Liver (tissue), 9 donors: ENCODE results near the gene EPB41L1. TPM values are rescaled to one million over a fixed set of nuclear protein-coding genes. Genes with fewer than 3 reads are reported as not detected.

ENCODE experiments used
- DNase-seq: peaks from one replicate; pipeline ENCODE4 v3.0.0-alpha.2; 2017; ENCODE audit warnings: low spot score
- H3K27ac ChIP-seq, 2 donors: one replicate each; pipeline ENCODE4 v1.7.0; 2013; ENCODE audit warnings: inconsistent platforms in 2 of 2, low read length in 2 of 2, control low read depth in 1 of 2, low read depth in 1 of 2, mild to moderate bottlenecking in 1 of 2
- H3K27me3 ChIP-seq, 4 donors: one replicate each; pipeline versions ENCODE4 v1.6.1 to v1.7.0; 2013; ENCODE audit warnings: low read length in 3 of 4, inconsistent platforms in 1 of 4, mild to moderate bottlenecking in 1 of 4, moderate library complexity in 1 of 4; ENCODE audit not compliant: control insufficient read depth in 4 of 4, insufficient read depth in 4 of 4
- H3K36me3 ChIP-seq, 4 donors: one replicate each; pipeline versions ENCODE4 v1.6.1 to v1.7.0; 2013; ENCODE audit warnings: low read length in 3 of 4, mild to moderate bottlenecking in 3 of 4, low read depth in 1 of 4, moderate library complexity in 1 of 4; ENCODE audit not compliant: control insufficient read depth in 4 of 4, insufficient read depth in 3 of 4
- H3K4me1 ChIP-seq, 4 donors: one replicate each; pipeline versions ENCODE4 v1.6.1 to v1.7.0; 2013; ENCODE audit warnings: low read length in 3 of 4, mild to moderate bottlenecking in 3 of 4, moderate library complexity in 1 of 4; ENCODE audit not compliant: control insufficient read depth in 4 of 4, insufficient read depth in 4 of 4
- H3K4me3 ChIP-seq, 3 donors: one replicate each; pipeline versions ENCODE4 v1.6.1 to v1.7.0; 2013; ENCODE audit warnings: low read length in 3 of 3, control low read depth in 1 of 3, low read depth in 1 of 3, mild to moderate bottlenecking in 1 of 3
- H3K9ac ChIP-seq, 2 donors: one replicate each; pipeline ENCODE4 v1.7.0; 2013; ENCODE audit warnings: low read length in 2 of 2, mild to moderate bottlenecking in 2 of 2, moderate library complexity in 2 of 2, control low read depth in 1 of 2, low read depth in 1 of 2
- H3K9me3 ChIP-seq, 4 donors: one replicate each; pipeline versions ENCODE4 v1.6.1 to v1.7.0; 2013; ENCODE audit warnings: low read length in 3 of 4; ENCODE audit not compliant: control insufficient read depth in 4 of 4
- CTCF ChIP-seq: fragments of 150-350 bp; IDR thresholded peaks from 2 replicates; pipeline ENCODE4 v1.5.1; 2017; ENCODE audit warnings: improper control_type of control experiment, low read depth, low read length; ENCODE audit not compliant: missing input control
- EGR1 ChIP-seq, 2 donors: IDR thresholded peaks; 2 replicates each; pipeline ENCODE4 v1.6.1; 2016 to 2018; ENCODE audit warnings: antibody characterized with exemption in 2 of 2, low read depth in 2 of 2
- FOXA1 ChIP-seq: IDR thresholded peaks from 2 replicates; pipeline ENCODE4 v1.6.1; 2016; ENCODE audit warnings: antibody characterized with exemption
- FOXA2 ChIP-seq: IDR thresholded peaks from 2 replicates; pipeline ENCODE4 v1.6.1; 2016; ENCODE audit warnings: antibody characterized with exemption
- GABPA ChIP-seq, 2 donors: IDR thresholded peaks in 1 of 2; conservative IDR thresholded peaks in 1 of 2; 2 replicates each; pipeline ENCODE4 v1.6.1; 2016; ENCODE audit warnings: antibody characterized with exemption in 2 of 2, mild to moderate bottlenecking in 1 of 2, moderate library complexity in 1 of 2
- HNF4A ChIP-seq, 2 donors: conservative IDR thresholded peaks; 2 replicates each; pipeline ENCODE4 v1.6.1; 2016; ENCODE audit warnings: antibody characterized with exemption in 2 of 2, mild to moderate bottlenecking in 2 of 2
- HNF4G ChIP-seq: IDR thresholded peaks from 2 replicates; pipeline ENCODE4 v1.6.1; 2016; ENCODE audit warnings: antibody characterized with exemption
- JUND ChIP-seq, 2 donors: IDR thresholded peaks; 2 replicates each; pipeline ENCODE4 v1.6.1; 2016; ENCODE audit warnings: antibody characterized with exemption in 2 of 2
- MAX ChIP-seq: IDR thresholded peaks from 2 replicates; pipeline ENCODE4 v1.6.1; 2016; ENCODE audit warnings: antibody characterized with exemption
- NR2F2 ChIP-seq: IDR thresholded peaks from 2 replicates; pipeline ENCODE4 v1.6.1; 2016; ENCODE audit warnings: antibody characterized with exemption
- RAD21 ChIP-seq, 2 donors: IDR thresholded peaks; 2 replicates each; pipeline ENCODE4 v1.6.1; 2016; ENCODE audit warnings: antibody characterized with exemption in 2 of 2, mild to moderate bottlenecking in 2 of 2
- REST ChIP-seq: IDR thresholded peaks from 2 replicates; pipeline ENCODE4 v1.6.1; 2016; ENCODE audit warnings: antibody characterized with exemption, mild to moderate bottlenecking
- RXRA ChIP-seq, 2 donors: IDR thresholded peaks; 2 replicates each; pipeline ENCODE4 v1.6.1; 2017 to 2018; ENCODE audit warnings: antibody characterized with exemption in 2 of 2, mild to moderate bottlenecking in 1 of 2
- TAF1 ChIP-seq: conservative IDR thresholded peaks from 2 replicates; pipeline ENCODE4 v1.6.1; 2016; ENCODE audit warnings: antibody characterized with exemption, mild to moderate bottlenecking
- YY1 ChIP-seq: IDR thresholded peaks from 2 replicates; pipeline ENCODE4 v1.6.1; 2016; ENCODE audit warnings: antibody characterized with exemption, mild to moderate bottlenecking
- ZBTB33 ChIP-seq: IDR thresholded peaks from 2 replicates; pipeline ENCODE4 v1.6.1; 2016; ENCODE audit warnings: antibody characterized with exemption
- WGBS: extraction: QIAGEN DNeasy Blood & Tissue Kit; methylation state at CpG from one replicate; pipeline ENCODE4 v1.1.7; 2013; 5-methylcytosine and 5-hydroxymethylcytosine counted together
- polyA plus RNA-seq, 2 donors: library from polyadenylated mRNA; stranded (reverse) in 1 of 2; unstranded in 1 of 2; fragments of 200-250 nt in 1 of 2; fragments of >200 nt in 1 of 2; fragmentation: Nextera tagmentation in 1 of 2; extraction: Ambion mirVana in 1 of 2; gene quantifications; one replicate each; pipeline versions ENCODE4 v1.2.1 to v1.2.3, GENCODE V29; 2013 to 2015
- total RNA-seq, 2 donors: library from RNA; depleted of rRNA; stranded (reverse); fragments of >200 nt; gene quantifications; one replicate each; pipeline ENCODE4 v1.2.3, GENCODE V29; 2014
- donor health status: healthy.
- donor health status: healthy.
- donor health status: healthy.
- donor health status: healthy.
- donor health status: healthy.

Gene EPB41L1
- total and polyA plus RNA-seq, 4 donors = 2.4 to 11.9 (median 4.3) TPM

GRCh38 chr20:36125097-36125496 is 29.4 kb upstream of the EPB41L1 start:
- H3K4me1 ChIP-seq = no peaks in the 10 kb centered on the region
- no peaks in the 10 kb centered on the region for H3K9me3 ChIP-seq
- no peak for TF ChIP-seq NR2F2
- TF ChIP-seq ZBTB33 = no peak
- no peak for TF ChIP-seq REST
- no peak for TF ChIP-seq TAF1
- no peak for TF ChIP-seq HNF4A (conservative IDR thresholded peaks at IDR 0.05)
- TF ChIP-seq EGR1 (IDR thresholded peaks at IDR 0.05; ENCODE audit: low read depth in 2 of 2) = no peak
- TF ChIP-seq FOXA1 = no peak
- no peak for TF ChIP-seq RAD21 (IDR thresholded peaks at IDR 0.05)
- TF ChIP-seq RXRA (IDR thresholded peaks at IDR 0.05) = no peak
- TF ChIP-seq FOXA2 = no peak
- TF ChIP-seq HNF4G = no peak
- TF ChIP-seq JUND (IDR thresholded peaks at IDR 0.05) = no peak
- no peak for TF ChIP-seq YY1
- no peak for TF ChIP-seq GABPA (IDR thresholded peaks at IDR 0.05 in 1 of 2, conservative IDR thresholded peaks at IDR 0.05 in 1 of 2)

GRCh38 chr20:36126836-36127527 is 27.6 kb upstream of the EPB41L1 start:
- Histone ChIP-seq H3K36me3 (no peaks in the 10 kb centered on the region), H3K27ac (no peak overlapping the region), H3K4me1 (no peaks in the 10 kb centered on the region), H3K9ac (no peak overlapping the region), H3K4me3 (no peak overlapping the region), H3K9me3 (no peaks in the 10 kb centered on the region), H3K27me3 (no peaks in the 10 kb centered on the region)
- no peak for DNase-seq
- 93% methylated on average over 7 of the region's 7 CpGs for WGBS
- TF ChIP-seq CTCF (no peak), JUND (IDR thresholded peaks at IDR 0.05) (no peak), EGR1 (IDR thresholded peaks at IDR 0.05; ENCODE audit: low read depth in 2 of 2) (no peak), MAX (no peak), GABPA (IDR thresholded peaks at IDR 0.05 in 1 of 2, conservative IDR thresholded peaks at IDR 0.05 in 1 of 2) (no peak), REST (no peak)

More at GRCh38 chr20:36125097-36125496, 29.4 kb upstream of the EPB41L1 start:
- Histone ChIP-seq H3K27me3 (no peaks in the 10 kb centered on the region), H3K36me3 (no peaks in the 10 kb centered on the region), H3K27ac (no peak overlapping the region), H3K4me3 (no peak overlapping the region), H3K9ac (no peak overlapping the region)
- DNase-seq = no peak
- WGBS = 68% methylated on average over 3 of the region's 3 CpGs
